NCI-H345 treated with DMSO at 0.1 percent for 48 hours (cell line): Measurements from ENCODE around the gene PSD4.

Source experiments
- DNase-seq: peaks from one replicate; lab custom pipeline; 2025; ENCODE audit not compliant: unreplicated experiment; lab: John Stamatoyannopoulos, UW

PSD4 gene

DNA sequence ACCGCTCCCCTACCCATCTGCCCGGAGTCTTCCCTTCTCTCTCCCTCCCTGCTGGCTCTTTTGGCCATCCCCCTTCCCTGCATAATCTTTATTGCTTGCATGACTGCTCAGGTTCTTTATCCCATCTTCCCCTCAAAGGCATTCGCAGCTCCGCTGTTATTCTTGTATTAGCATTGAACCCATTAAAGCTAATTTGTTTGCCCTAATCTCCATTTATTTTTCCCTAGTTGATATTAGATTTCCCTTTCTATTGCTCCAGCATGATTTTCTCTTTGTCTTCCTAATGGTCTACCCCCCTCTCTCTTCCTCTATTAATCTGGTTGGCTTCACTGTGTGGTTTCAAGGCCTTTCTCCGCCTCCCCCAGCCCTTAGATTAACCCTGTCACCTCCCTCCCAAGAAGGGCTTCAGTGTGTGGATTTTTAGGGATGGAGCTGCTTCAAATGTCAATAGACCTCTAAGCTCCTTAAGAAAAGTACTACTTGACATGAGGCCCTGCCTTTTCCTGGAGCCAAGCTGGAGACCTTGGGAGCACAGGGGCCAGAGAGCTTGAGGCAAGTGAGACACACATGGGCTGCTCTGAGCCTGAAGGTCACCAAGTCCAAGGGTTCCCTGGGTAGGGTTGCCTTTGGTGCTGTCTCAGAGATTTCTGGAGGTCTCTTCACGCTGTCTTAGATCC lies 84.8 kb downstream of the PSD4 start:
- no peak for DNase-seq
